Nephron progenitor cell (in vitro differentiated cells): ENCODE data around the gene CAMK1D.
A peak's percentile ranks its signal among the peaks of the same experiment; 100 is the strongest.

ENCODE experiments used
- DNase-seq: peaks from one replicate; pipeline ENCODE4 v3.0.0; 2021
- H3K27ac Mint-ChIP-seq: 2 replicates; pipeline ENCODE4 v1.8.0; 2021; ENCODE audit warnings: mild to moderate bottlenecking, moderate library complexity, mixed read lengths
- H3K27me3 Mint-ChIP-seq: 2 replicates; pipeline ENCODE4 v1.8.0; 2021; ENCODE audit warnings: mild to moderate bottlenecking, low read depth, mixed read lengths; ENCODE audit not compliant: poor library complexity
- H3K36me3 Mint-ChIP-seq: 2 replicates; pipeline ENCODE4 v1.8.0; 2021; ENCODE audit warnings: low read depth, mixed read lengths
- H3K4me1 Mint-ChIP-seq: 2 replicates; pipeline ENCODE4 v1.8.0; 2021; ENCODE audit warnings: mixed read lengths
- H3K4me3 Mint-ChIP-seq: 2 replicates; pipeline ENCODE4 v1.8.0; 2021; ENCODE audit warnings: mild to moderate bottlenecking, moderate library complexity, mixed read lengths
- H3K9me3 Mint-ChIP-seq: 2 replicates; pipeline ENCODE4 v1.8.0; 2021; ENCODE audit warnings: mild to moderate bottlenecking, moderate library complexity, mixed read lengths
- CTCF ChIP-seq: fragments of 200-600 bp; sonication (generic); IDR thresholded peaks from 2 replicates; pipeline ENCODE4 v1.5.0; 2021; ENCODE audit warnings: antibody characterized with exemption

CAMK1D gene

GRCh38 chr10:12406764-12407400 lies 57.5 kb downstream of the CAMK1D start:
- Mint-ChIP-seq H3K27me3 (peaks cover 7% of the 10 kb centered on the region), H3K9me3 (no peaks in the 10 kb centered on the region), H3K27ac (peak overlapping the region; percentile 5), H3K4me3 (no peak overlapping the region), H3K4me1 (peaks cover 6% of the 10 kb centered on the region), H3K36me3 (no peaks in the 10 kb centered on the region)
- TF ChIP-seq CTCF: no peak
- no peak for DNase-seq

GRCh38 chr10:12408472-12408871 lies 59.1 kb downstream of the CAMK1D start:
- DNase-seq: no peak
- H3K9me3 Mint-ChIP-seq: peaks cover 3% of the 10 kb centered on the region

GRCh38 chr10:12409161-12409560 lies 59.8 kb downstream of the CAMK1D start:
- Mint-ChIP-seq H3K4me1 (no peaks in the 10 kb centered on the region), H3K27me3 (peaks cover 7% of the 10 kb centered on the region), H3K36me3 (no peaks in the 10 kb centered on the region), H3K27ac (no peak overlapping the region), H3K9me3 (peaks cover 5% of the 10 kb centered on the region), H3K4me3 (no peak overlapping the region)
- no peak for TF ChIP-seq CTCF
- no peak for DNase-seq

More at GRCh38 chr10:12408472-12408871, 59.1 kb downstream of the CAMK1D start:
- H3K27ac Mint-ChIP-seq: no peak overlapping the region
- TF ChIP-seq CTCF: no peak
- no peak overlapping the region for H3K4me3 Mint-ChIP-seq
- no peaks in the 10 kb centered on the region for H3K4me1 Mint-ChIP-seq
- peaks cover 7% of the 10 kb centered on the region for H3K27me3 Mint-ChIP-seq
- no peaks in the 10 kb centered on the region for H3K36me3 Mint-ChIP-seq

GRCh38 chr10:12409613-12410012 lies 60.3 kb downstream of the CAMK1D start:
- H3K27ac Mint-ChIP-seq: no peak overlapping the region
- no peaks in the 10 kb centered on the region for H3K36me3 Mint-ChIP-seq
- peaks cover 7% of the 10 kb centered on the region for H3K27me3 Mint-ChIP-seq
- no peak for TF ChIP-seq CTCF
- DNase-seq: no peak
- H3K4me1 Mint-ChIP-seq: no peaks in the 10 kb centered on the region
- H3K4me3 Mint-ChIP-seq: no peak overlapping the region
- peaks cover 5% of the 10 kb centered on the region for H3K9me3 Mint-ChIP-seq

- Mint-ChIP-seq H3K27me3 (peaks cover 7% of the 10 kb centered on the region), H3K9me3 (peaks cover 5% of the 10 kb centered on the region), H3K4me1 (no peaks in the 10 kb centered on the region), H3K4me3 (no peak overlapping the region), H3K27ac (no peak overlapping the region), H3K36me3 (no peaks in the 10 kb centered on the region)
- TF ChIP-seq CTCF: no peak
- no peak for DNase-seq
Measured at GRCh38 chr10:12412666-12413368, 63.5 kb downstream of the CAMK1D start.

- DNase-seq: no peak
- Mint-ChIP-seq H3K4me1 (no peaks in the 10 kb centered on the region), H3K4me3 (no peak overlapping the region), H3K9me3 (peaks cover 5% of the 10 kb centered on the region), H3K27me3 (peaks cover 7% of the 10 kb centered on the region), H3K36me3 (no peaks in the 10 kb centered on the region), H3K27ac (no peak overlapping the region)
- TF ChIP-seq CTCF: no peak
Measured at GRCh38 chr10:12413369-12413711, 64.0 kb downstream of the CAMK1D start.
